Measurements from ENCODE around the gene TMCO4. TPM values are rescaled to one million over a fixed set of nuclear protein-coding genes. Genes with fewer than 3 reads are reported as not detected.

The TMCO4 gene
- total and polyA plus RNA-seq, 10 of the 15 experiments (the other 5 are each of a cell fraction or from before 2014, with no cell fraction given), result 2.4 to 20.8 (median 13.0) TPM

- 82% methylated on average over 2 of the region's 2 CpGs for WGBS (ENCODE audit: insufficient coverage, insufficient replicate concordance, low lambda C conversion rate, missing lambda C conversion rate)
- intact Hi-C loops (cut with micrococcal nuclease; ENCODE audit: unreplicated experiment), result no loop called here
- Histone ChIP-seq H4K20me1 (ENCODE audit: control insufficient read depth, insufficient read depth) (no peaks in the 10 kb centered on the region), H3K9me3 (replicated peaks; ENCODE audit: control insufficient read depth, insufficient read depth, low read length) (no peaks in the 10 kb centered on the region), H3K4me2 (ENCODE audit: control insufficient read depth, insufficient read depth) (no peak overlapping the region), H3K27me3 (replicated peaks in 1 of 2; ENCODE audit: control insufficient read depth in 2 of 2, insufficient read depth in 2 of 2, low read length in 1 of 2) (no peaks in the 10 kb centered on the region), H3K27ac (ENCODE audit: control insufficient read depth, insufficient read depth) (no peak overlapping the region), H3K79me2 (ENCODE audit: control insufficient read depth, insufficient read depth, low read length) (no peaks in the 10 kb centered on the region), H3K4me3 (no peak overlapping the region), H3K36me3 (ENCODE audit: control insufficient read depth in 2 of 2, insufficient read depth in 2 of 2, low read length in 1 of 2) (peaks cover 0 to 3% of the 10 kb centered on the region in 2 experiments; a peak in 1 of 4 replicates), H2AFZ (ENCODE audit: control insufficient read depth, low read depth, low read length) (no peak overlapping the region), H3K4me1 (ENCODE audit: control insufficient read depth, insufficient read depth, low read length) (no peaks in the 10 kb centered on the region), H3K9ac (ENCODE audit: control insufficient read depth, insufficient read depth, low read length) (no peak overlapping the region)
- ChIA-PET SMC1A (ENCODE audit: uncharacterized antibody, unreplicated experiment) (no interaction called here), CTCF (no interaction called here), POLR2A (no interaction called here), RAD21 (ENCODE audit: unreplicated experiment) (no interaction called here)
- no TSS peak for BruUV-seq (replicated peaks)
- TF ChIP-seq KAT2A (conservative IDR thresholded peaks at IDR 0.05; ENCODE audit: control insufficient read depth, low read depth, low read length) (no peak), EED (IDR thresholded peaks at IDR 0.05; ENCODE audit: low read depth) (no peak), KLF5 (IDR thresholded peaks at IDR 0.05; ENCODE audit: partially characterized antibody) (no peak), FOXK2 (IDR thresholded peaks at IDR 0.05) (no peak), PML (IDR thresholded peaks at IDR 0.05; ENCODE audit: low read length) (no peak), ZZZ3 (IDR thresholded peaks at IDR 0.05; ENCODE audit: control insufficient read depth, insufficient read length, low read depth) (no peak), USF2 (IDR thresholded peaks at IDR 0.05; ENCODE audit: borderline replicate concordance, low read depth, low read length) (no peak), CREB1 (IDR thresholded peaks at IDR 0.05; ENCODE audit: low read depth) (no peak)
- in situ Hi-C loops (cut with MboI), result no loop called here
- FAIRE-seq, result no peak
- DNase-seq (ENCODE audit: low read depth, low spot score), result no peak
- ATAC-seq, result no peak
Observed at GRCh38 chr1:19633106-19633505, 166.6 kb downstream of the TMCO4 start.

Other genes with a start within 250 kb of the TMCO4 start
- 1.0 and 1.8 TPM in 2 replicates for gene NBL1, start 155.6 kb downstream of the TMCO4 start, total RNA-seq (2014; rRNA removed)
- 0.69 and 0.81 TPM in 2 replicates for gene NBL1, start 155.6 kb downstream of the TMCO4 start, total RNA-seq (2014; rRNA removed; fragmentation: Illumina TruSeq; extraction: Trizol)
- gene NBL1, start 155.6 kb downstream of the TMCO4 start, total RNA-seq (2021), result 1.9 and 2.4 TPM in 2 replicates
- 0.35 and 0.83 TPM in 2 replicates for gene NBL1, start 155.6 kb downstream of the TMCO4 start, polyA plus RNA-seq (2011; rRNA removed)
- 0.14 and 0.40 TPM in 2 replicates for gene NBL1, start 155.6 kb downstream of the TMCO4 start, polyA plus RNA-seq (2014; fragmentation: Illumina TruSeq; extraction: Trizol)
- gene NBL1, start 155.6 kb downstream of the TMCO4 start, polyA plus RNA-seq (2014; fragmentation: Nextera tagmentation; extraction: Ambion mirVana), result under 1 TPM in 1 of 2 experiments, not detected in 1; 0.13 TPM
- 0.82 and 1.2 TPM in 2 replicates for gene NBL1, start 155.6 kb downstream of the TMCO4 start, polyA plus RNA-seq (2014; rRNA removed)
- under 1 TPM; 0.36 to 0.45 TPM for gene NBL1, start 155.6 kb downstream of the TMCO4 start, polyA plus RNA-seq (2016; fragmentation: Nextera tagmentation; extraction: Ambion mirVana)
- gene HTR6, start 135.0 kb downstream of the TMCO4 start, total RNA-seq (2014; rRNA removed), result 1.0 and 1.2 TPM in 2 replicates
- gene HTR6, start 135.0 kb downstream of the TMCO4 start, total RNA-seq (2014; rRNA removed; fragmentation: Illumina TruSeq; extraction: Trizol), result 0.28 and 0.31 TPM in 2 replicates
- gene HTR6, start 135.0 kb downstream of the TMCO4 start, total RNA-seq (2021), result 4.3 and 5.3 TPM in 2 replicates
- 0.03 TPM in 1 of 2 replicates, not detected in the other for gene HTR6, start 135.0 kb downstream of the TMCO4 start, polyA plus RNA-seq (2011; rRNA removed)
- 0.22 TPM in 1 of 2 replicates, not detected in the other for gene HTR6, start 135.0 kb downstream of the TMCO4 start, polyA plus RNA-seq (2014; fragmentation: Illumina TruSeq; extraction: Trizol)
- not detected for gene HTR6, start 135.0 kb downstream of the TMCO4 start, polyA plus RNA-seq (2014; fragmentation: Nextera tagmentation; extraction: Ambion mirVana)
- gene HTR6, start 135.0 kb downstream of the TMCO4 start, polyA plus RNA-seq (2014; rRNA removed), result 2.7 and 3.8 TPM in 2 replicates
- 1 to 10 TPM; 2.2 to 2.5 TPM for gene HTR6, start 135.0 kb downstream of the TMCO4 start, polyA plus RNA-seq (2016; fragmentation: Nextera tagmentation; extraction: Ambion mirVana)
- not detected in 2 replicates for gene RNF186, start 15.4 kb upstream of the TMCO4 start, total RNA-seq (2014; rRNA removed)
- not detected in 2 replicates for gene RNF186, start 15.4 kb upstream of the TMCO4 start, total RNA-seq (2014; rRNA removed; fragmentation: Illumina TruSeq; extraction: Trizol)
- not detected in 2 replicates for gene RNF186, start 15.4 kb upstream of the TMCO4 start, total RNA-seq (2021)
- not detected in 2 replicates for gene RNF186, start 15.4 kb upstream of the TMCO4 start, polyA plus RNA-seq (2011; rRNA removed)
- gene RNF186, start 15.4 kb upstream of the TMCO4 start, polyA plus RNA-seq (2014; fragmentation: Illumina TruSeq; extraction: Trizol), result not detected in 2 replicates
- not detected for gene RNF186, start 15.4 kb upstream of the TMCO4 start, polyA plus RNA-seq (2014; fragmentation: Nextera tagmentation; extraction: Ambion mirVana)
- gene RNF186, start 15.4 kb upstream of the TMCO4 start, polyA plus RNA-seq (2014; rRNA removed), result not detected in 2 replicates
- gene RNF186, start 15.4 kb upstream of the TMCO4 start, polyA plus RNA-seq (2016; fragmentation: Nextera tagmentation; extraction: Ambion mirVana), result not detected
- gene OTUD3, start 82.5 kb upstream of the TMCO4 start, total RNA-seq (2014; rRNA removed), result 4.3 and 6.3 TPM in 2 replicates
- 8.0 TPM in 2 replicates for gene OTUD3, start 82.5 kb upstream of the TMCO4 start, total RNA-seq (2014; rRNA removed; fragmentation: Illumina TruSeq; extraction: Trizol)
- 5.1 and 8.4 TPM in 2 replicates for gene OTUD3, start 82.5 kb upstream of the TMCO4 start, total RNA-seq (2021)
- gene OTUD3, start 82.5 kb upstream of the TMCO4 start, polyA plus RNA-seq (2011; rRNA removed), result 8.9 and 10.9 TPM in 2 replicates
- 5.3 and 6.7 TPM in 2 replicates for gene OTUD3, start 82.5 kb upstream of the TMCO4 start, polyA plus RNA-seq (2014; fragmentation: Illumina TruSeq; extraction: Trizol)
- under 1 TPM; 0.77 to 1.00 TPM for gene OTUD3, start 82.5 kb upstream of the TMCO4 start, polyA plus RNA-seq (2014; fragmentation: Nextera tagmentation; extraction: Ambion mirVana)
- gene OTUD3, start 82.5 kb upstream of the TMCO4 start, polyA plus RNA-seq (2014; rRNA removed), result 5.3 and 7.4 TPM in 2 replicates
- gene OTUD3, start 82.5 kb upstream of the TMCO4 start, polyA plus RNA-seq (2016; fragmentation: Nextera tagmentation; extraction: Ambion mirVana), result 1 to 10 TPM; 1.8 to 1.9 TPM
- gene PLA2G2E, start 123.7 kb upstream of the TMCO4 start, total RNA-seq (2014; rRNA removed), result not detected in 2 replicates
- not detected in 2 replicates for gene PLA2G2E, start 123.7 kb upstream of the TMCO4 start, total RNA-seq (2014; rRNA removed; fragmentation: Illumina TruSeq; extraction: Trizol)
- gene PLA2G2E, start 123.7 kb upstream of the TMCO4 start, total RNA-seq (2021), result not detected in 2 replicates
- gene PLA2G2E, start 123.7 kb upstream of the TMCO4 start, polyA plus RNA-seq (2011; rRNA removed), result not detected in 2 replicates
- not detected in 2 replicates for gene PLA2G2E, start 123.7 kb upstream of the TMCO4 start, polyA plus RNA-seq (2014; fragmentation: Illumina TruSeq; extraction: Trizol)
- gene PLA2G2E, start 123.7 kb upstream of the TMCO4 start, polyA plus RNA-seq (2014; fragmentation: Nextera tagmentation; extraction: Ambion mirVana), result not detected
- not detected in 2 replicates for gene PLA2G2E, start 123.7 kb upstream of the TMCO4 start, polyA plus RNA-seq (2014; rRNA removed)
- gene PLA2G2E, start 123.7 kb upstream of the TMCO4 start, polyA plus RNA-seq (2016; fragmentation: Nextera tagmentation; extraction: Ambion mirVana), result not detected
- not detected in 2 replicates for gene PLA2G2A, start 179.7 kb upstream of the TMCO4 start, total RNA-seq (2014; rRNA removed)
- gene PLA2G2A, start 179.7 kb upstream of the TMCO4 start, total RNA-seq (2014; rRNA removed; fragmentation: Illumina TruSeq; extraction: Trizol), result not detected in 2 replicates
- 0.36 TPM in 1 of 2 replicates, not detected in the other for gene PLA2G2A, start 179.7 kb upstream of the TMCO4 start, total RNA-seq (2021)
- gene PLA2G2A, start 179.7 kb upstream of the TMCO4 start, polyA plus RNA-seq (2011; rRNA removed), result not detected in 2 replicates
- gene PLA2G2A, start 179.7 kb upstream of the TMCO4 start, polyA plus RNA-seq (2014; fragmentation: Illumina TruSeq; extraction: Trizol), result not detected in 2 replicates
- gene PLA2G2A, start 179.7 kb upstream of the TMCO4 start, polyA plus RNA-seq (2014; fragmentation: Nextera tagmentation; extraction: Ambion mirVana), result not detected
- not detected in 2 replicates for gene PLA2G2A, start 179.7 kb upstream of the TMCO4 start, polyA plus RNA-seq (2014; rRNA removed)
- gene PLA2G2A, start 179.7 kb upstream of the TMCO4 start, polyA plus RNA-seq (2016; fragmentation: Nextera tagmentation; extraction: Ambion mirVana), result not detected